ENCODE data around the gene SREBF2. TPM values are rescaled to one million over a fixed set of nuclear protein-coding genes. Genes with fewer than 3 reads are reported as not detected.

The SREBF2 gene
- total and polyA plus RNA-seq, 2 experiments from 2014 or later = 23.6 to 26.5 TPM

DNA sequence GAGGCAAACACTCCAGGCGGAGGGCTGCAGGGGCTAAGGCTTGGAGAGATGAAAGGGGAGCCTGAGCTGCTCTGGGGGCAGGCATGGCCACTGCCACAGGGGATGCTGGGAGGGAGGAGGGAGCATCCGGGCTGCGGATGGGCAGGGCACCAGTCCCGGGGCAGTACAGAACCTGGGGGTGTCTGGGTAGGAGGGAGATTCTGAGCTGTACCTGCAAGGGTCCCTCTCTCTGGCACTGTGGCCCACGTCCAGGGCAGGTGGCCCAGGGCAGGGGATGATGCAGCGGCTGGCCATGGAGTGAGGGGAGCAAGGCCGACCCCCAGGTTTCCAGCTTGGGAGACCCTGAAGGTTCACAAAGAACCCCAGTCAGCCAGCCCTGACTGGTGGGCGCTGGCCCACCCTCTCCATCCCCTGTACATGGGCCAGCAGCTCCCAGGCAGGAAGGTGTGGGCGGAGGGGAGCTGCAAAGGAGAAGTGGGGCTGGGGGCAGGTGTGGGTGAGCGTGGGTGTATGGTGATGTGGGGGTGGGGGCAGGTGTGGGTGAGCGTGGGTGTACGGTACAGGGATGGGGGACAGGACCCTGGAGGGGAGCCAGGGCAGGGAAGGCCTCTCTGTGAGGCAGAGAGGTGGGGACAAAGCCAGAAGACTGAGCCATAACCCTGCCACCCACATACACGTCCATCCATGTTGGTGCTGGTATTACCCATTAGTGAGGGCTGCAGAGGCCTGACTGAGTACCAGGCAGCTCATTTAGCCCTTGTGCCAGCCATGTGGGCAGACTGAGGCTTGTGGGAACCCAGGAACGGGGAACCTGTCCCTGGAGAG lies 95.9 kb downstream of the SREBF2 start:
- H3K4me1 ChIP-seq (ENCODE audit: insufficient read depth) = no peaks in the 10 kb centered on the region
- H3K27me3 ChIP-seq (replicated peaks; ENCODE audit: insufficient read depth) = peaks cover 9% of the 10 kb centered on the region
- no peaks in the 10 kb centered on the region for H3K36me3 ChIP-seq (ENCODE audit: low read depth)
- TF ChIP-seq EZH2 (IDR thresholded peaks at IDR 0.05; ENCODE audit: insufficient read depth, poor library complexity, severe bottlenecking) (no peak), EZH2phosphoT487 (IDR thresholded peaks at IDR 0.05; ENCODE audit: insufficient read depth, low read depth) (no peak)
- no peak for DNase-seq
- H3K4me2 ChIP-seq (ENCODE audit: unreplicated experiment) = no peak overlapping the region
- 63 to 72% methylated on average over 12 to 14 of the region's 14 CpGs for WGBS, 2 experiments (ENCODE audit: low coverage in 1 of 2, low lambda C conversion rate in 2 of 2, missing lambda C conversion rate in 2 of 2)
- H3K9me2 ChIP-seq (ENCODE audit: insufficient read depth) = no peaks in the 10 kb centered on the region
- no peak overlapping the region for H2AFZ ChIP-seq
- H3K9me3 ChIP-seq (ENCODE audit: low read depth) = no peaks in the 10 kb centered on the region
- H3K9ac ChIP-seq = no peak overlapping the region
- H3K79me2 ChIP-seq (ENCODE audit: insufficient read depth) = no peaks in the 10 kb centered on the region
- no peak overlapping the region for H3K4me3 ChIP-seq
- no peaks in the 10 kb centered on the region for H3F3A ChIP-seq (ENCODE audit: insufficient read depth)
- in situ Hi-C loops (cut with MboI) = no loop called here
- no peaks in the 10 kb centered on the region for H4K20me1 ChIP-seq (ENCODE audit: insufficient read depth)
- no peak overlapping the region for H3K27ac ChIP-seq

GRCh38 chr22:41929418-41929810 lies 96.5 kb downstream of the SREBF2 start:
- 73 to 76% methylated on average over 4 to 8 of the region's 8 CpGs for WGBS, 2 experiments (ENCODE audit: low coverage in 1 of 2, low lambda C conversion rate in 2 of 2, missing lambda C conversion rate in 2 of 2)

DNA sequence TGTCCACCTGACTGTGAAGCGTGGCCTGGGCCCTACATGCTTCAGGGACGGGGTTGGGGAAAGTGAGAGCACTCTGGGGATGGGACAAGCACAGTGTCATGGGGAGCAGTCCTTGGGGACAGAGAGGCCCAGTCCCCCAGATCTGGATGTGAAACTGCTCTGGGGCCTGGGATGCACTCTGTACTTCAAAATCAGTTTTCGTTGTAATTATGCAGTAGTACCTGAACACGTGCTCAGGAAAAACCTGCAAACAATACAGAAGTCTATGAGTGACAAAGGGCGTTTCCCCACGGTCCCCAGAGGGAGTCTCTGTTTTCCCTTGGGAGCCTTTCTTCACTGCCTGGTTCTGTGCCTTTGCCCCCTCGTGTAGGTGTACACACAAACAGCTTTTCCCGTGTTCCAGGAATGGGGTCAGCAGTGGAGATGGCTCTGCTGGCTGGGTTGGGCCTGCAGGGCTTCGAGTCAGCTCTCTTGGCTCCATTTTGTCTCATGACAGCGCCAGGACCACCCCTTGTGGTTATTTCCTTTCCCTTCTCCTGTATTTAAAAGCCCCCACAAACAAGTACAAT lies 98.9 kb downstream of the SREBF2 start:
- Histone ChIP-seq H3K4me2 (ENCODE audit: unreplicated experiment) (no peak overlapping the region), H3K9ac (no peak overlapping the region), H4K20me1 (ENCODE audit: insufficient read depth) (no peaks in the 10 kb centered on the region), H3F3A (ENCODE audit: insufficient read depth) (no peaks in the 10 kb centered on the region), H3K27me3 (replicated peaks; ENCODE audit: insufficient read depth) (no peaks in the 10 kb centered on the region; the same call in 1 of the 2 replicates), H3K9me2 (ENCODE audit: insufficient read depth) (no peaks in the 10 kb centered on the region), H3K27ac (no peak overlapping the region), H3K79me2 (ENCODE audit: insufficient read depth) (no peaks in the 10 kb centered on the region), H3K36me3 (ENCODE audit: low read depth) (no peaks in the 10 kb centered on the region), H2AFZ (no peak overlapping the region), H3K4me3 (no peak overlapping the region), H3K4me1 (ENCODE audit: insufficient read depth) (no peaks in the 10 kb centered on the region), H3K9me3 (ENCODE audit: low read depth) (no peaks in the 10 kb centered on the region)
- DNase-seq = no peak
- TF ChIP-seq EZH2phosphoT487 (IDR thresholded peaks at IDR 0.05; ENCODE audit: insufficient read depth, low read depth) = no peak
- no peak for TF ChIP-seq EZH2 (IDR thresholded peaks at IDR 0.05; ENCODE audit: insufficient read depth, poor library complexity, severe bottlenecking)
- in situ Hi-C loops (cut with MboI) = no loop called here
- 84 to 88% methylated on average over 10 of the region's 10 CpGs for WGBS, 2 experiments (ENCODE audit: low coverage in 1 of 2, low lambda C conversion rate in 2 of 2, missing lambda C conversion rate in 2 of 2)

More at GRCh38 chr22:41929418-41929810, 96.5 kb downstream of the SREBF2 start:
- Histone ChIP-seq H3K79me2 (ENCODE audit: insufficient read depth) (no peaks in the 10 kb centered on the region), H3K9ac (no peak overlapping the region), H3F3A (ENCODE audit: insufficient read depth) (no peaks in the 10 kb centered on the region), H3K4me1 (ENCODE audit: insufficient read depth) (no peaks in the 10 kb centered on the region), H3K27me3 (replicated peaks; ENCODE audit: insufficient read depth) (peaks cover 9% of the 10 kb centered on the region), H3K4me2 (ENCODE audit: unreplicated experiment) (no peak overlapping the region), H2AFZ (no peak overlapping the region), H3K4me3 (no peak overlapping the region), H4K20me1 (ENCODE audit: insufficient read depth) (no peaks in the 10 kb centered on the region), H3K9me3 (ENCODE audit: low read depth) (no peaks in the 10 kb centered on the region), H3K36me3 (ENCODE audit: low read depth) (no peaks in the 10 kb centered on the region), H3K9me2 (ENCODE audit: insufficient read depth) (no peaks in the 10 kb centered on the region), H3K27ac (no peak overlapping the region)
- in situ Hi-C loops (cut with MboI) = no loop called here
- TF ChIP-seq EZH2 (IDR thresholded peaks at IDR 0.05; ENCODE audit: insufficient read depth, poor library complexity, severe bottlenecking) (no peak), EZH2phosphoT487 (IDR thresholded peaks at IDR 0.05; ENCODE audit: insufficient read depth, low read depth) (no peak)
- DNase-seq = no peak

DNA sequence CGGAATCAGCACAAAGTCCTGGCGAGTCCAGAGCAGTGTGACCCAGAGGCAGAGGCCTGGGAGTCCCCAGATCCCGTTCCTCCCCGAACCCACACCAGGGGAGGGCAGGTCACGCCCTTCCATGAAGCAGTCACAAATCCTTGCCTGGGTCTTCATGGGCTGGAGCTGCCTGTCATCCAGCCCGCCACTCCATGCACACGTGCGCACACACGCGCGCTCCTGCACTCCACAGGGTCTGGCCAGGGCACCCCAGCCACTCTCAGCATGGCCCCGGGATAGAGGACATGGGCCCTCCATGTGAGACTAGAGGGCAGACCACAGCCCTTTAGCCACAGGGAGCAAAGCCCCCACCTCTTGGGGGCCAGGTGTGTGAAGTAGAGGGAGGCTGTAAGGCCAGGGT lies 99.4 kb downstream of the SREBF2 start:
- H3K79me2 ChIP-seq (ENCODE audit: insufficient read depth) = no peaks in the 10 kb centered on the region
- no peaks in the 10 kb centered on the region for H3K9me2 ChIP-seq (ENCODE audit: insufficient read depth)
- TF ChIP-seq EZH2 (IDR thresholded peaks at IDR 0.05; ENCODE audit: insufficient read depth, poor library complexity, severe bottlenecking) = no peak
- no peak for TF ChIP-seq EZH2phosphoT487 (IDR thresholded peaks at IDR 0.05; ENCODE audit: insufficient read depth, low read depth)
- no peaks in the 10 kb centered on the region for H3K9me3 ChIP-seq (ENCODE audit: low read depth)
- H4K20me1 ChIP-seq (ENCODE audit: insufficient read depth) = no peaks in the 10 kb centered on the region
- H2AFZ ChIP-seq = no peak overlapping the region
- in situ Hi-C loops (cut with MboI) = no loop called here
- no peak overlapping the region for H3K9ac ChIP-seq
- 97 to 100% methylated on average over 12 of the region's 12 CpGs for WGBS, 2 experiments (ENCODE audit: low coverage in 1 of 2, low lambda C conversion rate in 2 of 2, missing lambda C conversion rate in 2 of 2)
- no peak overlapping the region for H3K4me3 ChIP-seq
- H3K4me2 ChIP-seq (ENCODE audit: unreplicated experiment) = no peak overlapping the region
- no peaks in the 10 kb centered on the region for H3K27me3 ChIP-seq (replicated peaks; ENCODE audit: insufficient read depth)
- no peaks in the 10 kb centered on the region for H3K36me3 ChIP-seq (ENCODE audit: low read depth)
- no peaks in the 10 kb centered on the region for H3K4me1 ChIP-seq (ENCODE audit: insufficient read depth)
- no peak for DNase-seq
- no peaks in the 10 kb centered on the region for H3F3A ChIP-seq (ENCODE audit: insufficient read depth)
- H3K27ac ChIP-seq = no peak overlapping the region

All from GM23248 (cell line).